H1 (cell line): ENCODE measurements around the gene SSU72. TPM values are rescaled to one million over a fixed set of nuclear protein-coding genes. Genes with fewer than 3 reads are reported as not detected.

Experiments used
- CTCF ChIA-PET: fragments of 300-600 bp; sonication (Branson Sonifier 250); formaldehyde crosslinking; loops from one replicate; lab custom pipeline; 2021; ENCODE audit not compliant: partially characterized antibody; lab: Charles Lee
- POLR2A ChIA-PET: fragments of 300-600 bp; sonication (Branson Sonifier 250); formaldehyde crosslinking; loops from one replicate; lab custom pipeline; 2021; ENCODE audit warnings: inconsistent platforms; ENCODE audit not compliant: partially characterized antibody; lab: Charles Lee
- DNase-seq, 2 experiments: peaks; one replicate each; pipeline versions ENCODE4 v3.0.0 to v3.0.0-alpha.2; 2010 to 2022; ENCODE audit warnings: low spot score in 2 of 2, low read depth in 1 of 2, mixed read lengths in 1 of 2
- FAIRE-seq: peaks from 2 replicates; lab custom pipeline; 2011; peaks lifted over from hg19 to GRCh38; lab: Jason Lieb, UNC
- H2AFZ ChIP-seq: 2 replicates; pipeline ENCODE4 v1.8.1; 2012; ENCODE audit warnings: low read length, inconsistent platforms
- H2AK5ac ChIP-seq: 2 replicates; pipeline ENCODE4 v1.6.1; 2013; ENCODE audit warnings: low read depth, low read length
- H2BK120ac ChIP-seq: replicated peaks from 2 replicates; pipeline ENCODE3; 2013; ENCODE audit warnings: low read depth, low read length, inconsistent platforms
- H2BK12ac ChIP-seq: 2 replicates; pipeline ENCODE4 v1.6.1; 2013; ENCODE audit warnings: low read depth, low read length
- H2BK15ac ChIP-seq: 2 replicates; pipeline ENCODE4 v1.6.1; 2013; ENCODE audit warnings: low read length
- H2BK20ac ChIP-seq: 2 replicates; pipeline ENCODE4 v1.6.1; 2013; ENCODE audit warnings: low read length
- H2BK5ac ChIP-seq: 2 replicates; pipeline ENCODE4 v1.6.1; 2013; ENCODE audit warnings: low read depth, low read length
- H3K14ac ChIP-seq: 2 replicates; pipeline ENCODE4 v1.6.1; 2013; ENCODE audit warnings: inconsistent platforms; ENCODE audit not compliant: insufficient read length
- H3K18ac ChIP-seq: 2 replicates; pipeline ENCODE4 v1.6.1; 2013; ENCODE audit warnings: low read length; ENCODE audit errors: extremely low read depth
- H3K23ac ChIP-seq: 2 replicates; pipeline ENCODE4 v1.6.1; 2013; ENCODE audit warnings: inconsistent platforms; ENCODE audit not compliant: insufficient read length
- H3K23me2 ChIP-seq: 2 replicates; pipeline ENCODE4 v1.6.1; 2013; ENCODE audit warnings: low read depth, low read length
- H3K27ac ChIP-seq: 2 replicates; pipeline ENCODE4 v1.6.1; 2011; ENCODE audit warnings: low read depth, low read length, inconsistent platforms
- H3K27me3 ChIP-seq, 4 experiments: replicated peaks in 1 of 4; 1 replicate in 1 of 4; 2 replicates in 3 of 4; pipeline versions ENCODE4 v1.6.1 to v1.8.1; 2011 to 2013; ENCODE audit warnings: low read length in 3 of 4, mild to moderate bottlenecking in 3 of 4, inconsistent platforms in 2 of 4, mixed read lengths in 2 of 4, moderate library complexity in 1 of 4; ENCODE audit not compliant: control insufficient read depth in 3 of 4, insufficient read depth in 3 of 4; ENCODE audit errors: extremely low read depth in 1 of 4
- H3K36me3 ChIP-seq, 4 experiments: 2 replicates each; pipeline versions ENCODE4 v1.6.1 to v1.8.1; 2011 to 2013; ENCODE audit warnings: mild to moderate bottlenecking in 4 of 4, low read length in 3 of 4, moderate library complexity in 2 of 4, control low read depth in 1 of 4, inconsistent platforms in 1 of 4; ENCODE audit not compliant: insufficient read depth in 4 of 4, control insufficient read depth in 2 of 4
- H3K4ac ChIP-seq: replicated peaks from 2 replicates; pipeline ENCODE3; 2013; ENCODE audit warnings: low read length, low read depth, mixed read lengths, inconsistent platforms; ENCODE audit not compliant: insufficient read length
- H3K4me1 ChIP-seq, 4 experiments: replicated peaks in 1 of 4; 1 replicate in 1 of 4; 2 replicates in 3 of 4; pipeline versions ENCODE4 v1.6.1 to v1.8.1; 2011 to 2013; ENCODE audit warnings: low read length in 3 of 4, inconsistent platforms in 2 of 4, mixed read lengths in 1 of 4; ENCODE audit not compliant: insufficient read depth in 4 of 4, control insufficient read depth in 3 of 4
- H3K4me2 ChIP-seq, 2 experiments: 2 replicates each; pipeline versions ENCODE4 v1.6.1 to v1.8.1; 2011 to 2013; ENCODE audit warnings: low read depth in 2 of 2, low read length in 2 of 2, control low read depth in 1 of 2, inconsistent platforms in 1 of 2, mild to moderate bottlenecking in 1 of 2; ENCODE audit not compliant: insufficient read depth in 1 of 2
- H3K4me3 ChIP-seq, 4 experiments: fragments of 200-600, 300-600 bp in 1 of 4; sonication (generic), shearing (Covaris generic), sonication (Bioruptor Twin) in 1 of 4; 2 replicates each; pipeline versions ENCODE4 v1.5.1 to v1.8.1; 2011 to 2016; ENCODE audit warnings: low read length in 4 of 4, low read depth in 3 of 4, control low read depth in 2 of 4, inconsistent platforms in 2 of 4, mild to moderate bottlenecking in 2 of 4, mixed read lengths in 1 of 4, moderate library complexity in 1 of 4; ENCODE audit not compliant: insufficient read depth in 2 of 4; ENCODE audit errors: extremely low read depth in 1 of 4
- H3K56ac ChIP-seq: replicated peaks from 2 replicates; pipeline ENCODE3; 2013; ENCODE audit warnings: low read depth, mild to moderate bottlenecking, mixed read lengths, low read length, inconsistent platforms; ENCODE audit not compliant: insufficient read length
- H3K79me1 ChIP-seq: 2 replicates; pipeline ENCODE4 v1.6.1; 2013; ENCODE audit warnings: low read depth, low read length, control low read depth
- H3K79me2 ChIP-seq, 2 experiments: 2 replicates each; pipeline versions ENCODE4 v1.6.1 to v1.8.1; 2012 to 2013; ENCODE audit warnings: low read length in 2 of 2, mild to moderate bottlenecking in 2 of 2, inconsistent platforms in 1 of 2; ENCODE audit not compliant: insufficient read depth in 2 of 2, control insufficient read depth in 1 of 2
- H3K9ac ChIP-seq, 4 experiments: replicated peaks in 1 of 4; 1 replicate in 1 of 4; 2 replicates in 3 of 4; pipeline versions ENCODE4 v1.6.1 to v1.8.1; 2011 to 2013; ENCODE audit warnings: low read depth in 3 of 4, low read length in 3 of 4, control low read depth in 2 of 4, mild to moderate bottlenecking in 2 of 4, moderate library complexity in 2 of 4, inconsistent platforms in 1 of 4; ENCODE audit errors: extremely low read depth in 1 of 4
- H3K9me3 ChIP-seq, 2 experiments: 2 replicates each; pipeline versions ENCODE4 v1.6.1 to v1.8.1; 2012 to 2013; ENCODE audit warnings: mild to moderate bottlenecking in 2 of 2, moderate library complexity in 2 of 2, control low read depth in 1 of 2, inconsistent platforms in 1 of 2, low read depth in 1 of 2, low read length in 1 of 2, mixed read lengths in 1 of 2; ENCODE audit not compliant: insufficient read depth in 2 of 2
- H4K20me1 ChIP-seq, 2 experiments: replicated peaks in 1 of 2; 2 replicates each; pipeline versions ENCODE3 to v1.8.1; 2011 to 2013; ENCODE audit warnings: inconsistent platforms in 2 of 2, low read length in 2 of 2, mild to moderate bottlenecking in 1 of 2; ENCODE audit not compliant: insufficient read depth in 2 of 2, control insufficient read depth in 1 of 2
- H4K5ac ChIP-seq: 2 replicates; pipeline ENCODE4 v1.6.1; 2013; ENCODE audit warnings: low read length, low read depth, mixed read lengths, inconsistent platforms; ENCODE audit not compliant: insufficient read length
- H4K8ac ChIP-seq: 2 replicates; pipeline ENCODE4 v1.8.0; 2013; ENCODE audit warnings: mild to moderate bottlenecking, moderate library complexity, low read length, inconsistent platforms; ENCODE audit not compliant: insufficient read depth; ENCODE audit errors: extremely low read depth
- H4K91ac ChIP-seq: replicated peaks from 2 replicates; pipeline ENCODE3; 2013; ENCODE audit warnings: low read length, mixed read lengths, inconsistent platforms; ENCODE audit not compliant: insufficient read length
- ASH2L ChIP-seq: fragments of 200-600, 300-600 bp; sonication (generic); IDR thresholded peaks from one replicate; pipeline ENCODE4 v1.7.1; 2017; ENCODE audit warnings: low read length
- CTBP2 ChIP-seq: IDR thresholded peaks from 2 replicates; pipeline ENCODE4 v1.7.0; 2011; ENCODE audit warnings: borderline replicate concordance, mild to moderate bottlenecking, moderate library complexity, mixed read lengths, low read length; ENCODE audit not compliant: insufficient read depth, insufficient read length
- NRF1 ChIP-seq: IDR thresholded peaks from 2 replicates; pipeline ENCODE4 v1.6.1; 2011; ENCODE audit warnings: mild to moderate bottlenecking, low read depth, low read length, improper control_type of control experiment
- SP4 ChIP-seq: IDR thresholded peaks from 2 replicates; pipeline ENCODE4 v1.6.1; 2012; ENCODE audit warnings: low read length, inconsistent platforms
- WGBS, 2 experiments: shearing (Covaris generic) in 1 of 2; methylation state at CpG; one replicate each; pipeline versions ENCODE4 v1.1.6 to v1.1.7; 2013 to 2015; ENCODE audit warnings: low lambda C conversion rate in 2 of 2, mixed read lengths in 2 of 2, inconsistent platforms in 1 of 2, low coverage in 1 of 2, missing lambda C conversion rate in 1 of 2; ENCODE audit not compliant: insufficient replicate concordance in 2 of 2, insufficient coverage in 1 of 2, insufficient read length in 1 of 2; ENCODE audit errors: extremely low coverage in 1 of 2, missing lambda C conversion rate in 1 of 2; 5-methylcytosine and 5-hydroxymethylcytosine counted together
- polyA plus RNA-seq, 7 experiments: library from polyadenylated mRNA; depleted of rRNA in 3 of 7; stranded (reverse) in 5 of 7; unstranded in 2 of 7; fragments of >200 nt in 5 of 7; fragments of 200-250 nt in 2 of 7; gene quantifications; 1 replicate in 5 of 7; 2 replicates in 1 of 7; 4 replicates in 1 of 7; pipeline versions ENCODE4 v1.2.1 to v1.2.3, GENCODE V29; 2011 to 2013; ENCODE audit warnings: missing spikeins in 2 of 7, mixed read lengths in 2 of 7
- total RNA-seq: library from RNA; stranded (reverse); fragmentation: NEBNext Ultra II Directional; extraction: Animal tissue kit (Norgen Biotek cat#: 25700); gene quantifications from 2 replicates; pipeline ENCODE4 v1.2.1, GENCODE V29; 2021
- TF ChIP-seq, protein P1 (sequence below): IDR thresholded peaks from 2 replicates; pipeline ENCODE4 v1.6.1; 2012; ENCODE audit warnings: low read length, inconsistent platforms
- TF ChIP-seq, protein P2 (sequence below): IDR thresholded peaks from 2 replicates; pipeline ENCODE4 v1.6.1; 2012; ENCODE audit warnings: inconsistent platforms

The SSU72 gene
- total and polyA plus RNA-seq, 2 of the 8 experiments (the other 6 are each of a cell fraction or from before 2014, with no cell fraction given), result 110 to 165 TPM

DNA sequence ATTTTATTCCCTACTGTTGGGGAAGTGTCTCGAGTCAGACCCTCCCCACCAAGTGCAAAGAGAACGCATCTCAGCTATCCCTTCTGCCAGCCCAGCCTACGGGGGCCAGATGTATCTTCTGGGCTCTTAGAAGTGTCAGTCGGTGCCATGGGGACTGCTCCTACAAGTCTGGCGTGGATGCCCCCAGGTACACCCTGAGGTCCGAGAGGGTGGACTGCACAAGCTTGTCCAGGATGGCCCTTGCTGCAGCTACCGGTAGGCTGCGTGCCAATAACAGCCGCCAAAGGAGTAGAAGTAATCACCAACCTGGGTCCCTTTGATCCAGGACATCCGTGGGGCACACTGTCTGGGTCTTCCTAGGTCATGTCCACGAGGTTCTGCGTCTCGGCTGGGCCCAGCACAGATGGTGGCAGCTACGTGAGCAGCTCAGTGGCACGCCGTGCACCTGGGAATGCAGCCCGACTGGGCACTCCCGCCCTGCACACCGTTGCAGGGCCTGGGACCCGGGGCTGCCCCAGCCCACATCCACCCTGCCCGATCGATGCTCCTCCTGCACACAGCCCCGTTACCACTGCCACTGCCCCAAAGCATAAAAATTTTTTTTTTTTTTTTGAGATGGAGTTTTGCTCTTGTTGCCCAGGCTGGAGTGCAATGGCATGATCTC is 8.8 kb upstream of the SSU72 start:
- ChIA-PET CTCF (interaction anchor here (0.7 to 1.6 kb wide), 4 partner anchors 14 to 36 kb away, joined by 3 to 5 read pairs (median 4); no protein-coding TSS in a partner anchor), POLR2A (interaction anchor here (1.3 kb wide), 1 partner anchor 15 kb away, joined by 3 read pairs; no protein-coding TSS in a partner anchor)
- no peak overlapping the region for H3K14ac ChIP-seq

More for the DNA sequence above, 8.8 kb upstream of the SSU72 start:
- Histone ChIP-seq H2AK5ac (no peak overlapping the region), H2BK15ac (no peak overlapping the region), H3K4me2 (no peak overlapping the region), H3K23ac (no peak overlapping the region), H2BK20ac (no peak overlapping the region), H4K91ac (no peak overlapping the region), H3K27ac (no peak overlapping the region), H3K4ac (no peak overlapping the region), H3K56ac (no peak overlapping the region), H3K9ac (no peak overlapping the region), H2BK5ac (no peak overlapping the region), H2AFZ (no peak overlapping the region), H3K23me2 (no peaks in the 10 kb centered on the region), H4K5ac (no peak overlapping the region), H2BK120ac (no peak overlapping the region), H4K20me1 (no peaks in the 10 kb centered on the region), H3K36me3 (no peaks in the 10 kb centered on the region), H3K79me2 (no peaks in the 10 kb centered on the region), H4K8ac (0 out of 2 replicates have a peak overlapping the region, but pooled peaks have one; percentile 25), H3K4me3 (no peak overlapping the region), H3K18ac (no peak overlapping the region), H2BK12ac (0 out of 2 replicates have a peak overlapping the region, but pooled peaks have one; percentile 17), H3K27me3 (no peaks in the 10 kb centered on the region; a peak in 1 of 7 replicates), H3K9me3 (no peaks in the 10 kb centered on the region), H3K79me1 (no peaks in the 10 kb centered on the region), H3K4me1 (no peaks in the 10 kb centered on the region)
- no peak for TF ChIP-seq CTBP2
- TF ChIP-seq, protein P1, sequence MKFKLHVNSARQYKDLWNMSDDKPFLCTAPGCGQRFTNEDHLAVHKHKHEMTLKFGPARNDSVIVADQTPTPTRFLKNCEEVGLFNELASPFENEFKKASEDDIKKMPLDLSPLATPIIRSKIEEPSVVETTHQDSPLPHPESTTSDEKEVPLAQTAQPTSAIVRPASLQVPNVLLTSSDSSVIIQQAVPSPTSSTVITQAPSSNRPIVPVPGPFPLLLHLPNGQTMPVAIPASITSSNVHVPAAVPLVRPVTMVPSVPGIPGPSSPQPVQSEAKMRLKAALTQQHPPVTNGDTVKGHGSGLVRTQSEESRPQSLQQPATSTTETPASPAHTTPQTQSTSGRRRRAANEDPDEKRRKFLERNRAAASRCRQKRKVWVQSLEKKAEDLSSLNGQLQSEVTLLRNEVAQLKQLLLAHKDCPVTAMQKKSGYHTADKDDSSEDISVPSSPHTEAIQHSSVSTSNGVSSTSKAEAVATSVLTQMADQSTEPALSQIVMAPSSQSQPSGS, result no peak
- no peak for TF ChIP-seq ASH2L
- no peak for TF ChIP-seq NRF1
- TF ChIP-seq, protein P2, sequence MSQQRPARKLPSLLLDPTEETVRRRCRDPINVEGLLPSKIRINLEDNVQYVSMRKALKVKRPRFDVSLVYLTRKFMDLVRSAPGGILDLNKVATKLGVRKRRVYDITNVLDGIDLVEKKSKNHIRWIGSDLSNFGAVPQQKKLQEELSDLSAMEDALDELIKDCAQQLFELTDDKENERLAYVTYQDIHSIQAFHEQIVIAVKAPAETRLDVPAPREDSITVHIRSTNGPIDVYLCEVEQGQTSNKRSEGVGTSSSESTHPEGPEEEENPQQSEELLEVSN, result no peak
- no peak for TF ChIP-seq SP4
- FAIRE-seq, result no peak
- no peak for DNase-seq
- WGBS, 2 experiments, result 84% methylated on average over 22 of the region's 23 CpGs; no CpG with 5 or more reads in 1 of the 2 experiments
